HG02678 (cell line): Measurements from ENCODE around the gene PHF11.

Experiments used
- ATAC-seq: cut with Tn5 transposase; IDR thresholded peaks from one replicate; pipeline ENCODE4 v1.9.1; 2021; ENCODE audit warnings: mild to moderate bottlenecking, moderate library complexity; ENCODE audit not compliant: unreplicated experiment

PHF11 gene

DNA sequence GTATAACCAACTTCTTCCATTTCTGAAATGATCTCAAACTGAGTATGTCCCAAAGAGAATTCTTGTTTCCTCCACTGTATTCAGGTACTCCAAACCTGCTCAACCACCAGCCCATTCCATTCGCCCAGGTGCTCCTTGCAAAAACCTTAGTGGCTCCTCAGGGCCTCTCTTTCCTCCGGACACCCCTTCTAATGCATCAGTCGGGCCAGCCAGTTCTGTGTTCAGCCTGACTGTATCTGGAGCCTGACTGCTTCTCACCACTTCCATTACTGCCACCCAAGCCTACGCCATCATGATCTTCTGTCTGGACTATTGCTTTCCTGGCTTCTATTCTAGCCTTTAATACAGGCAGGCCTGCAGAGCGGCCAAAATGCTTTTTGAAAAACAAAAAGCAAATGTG, 1.5 kb downstream of the PHF11 start:
- no peak for ATAC-seq

- ATAC-seq = no peak
These were observed 2.5 kb downstream of the PHF11 start for GRCh38 chr13:49498206-49498605.

- no peak for ATAC-seq
These were observed 4.3 kb downstream of the PHF11 start for GRCh38 chr13:49499889-49500660.

DNA sequence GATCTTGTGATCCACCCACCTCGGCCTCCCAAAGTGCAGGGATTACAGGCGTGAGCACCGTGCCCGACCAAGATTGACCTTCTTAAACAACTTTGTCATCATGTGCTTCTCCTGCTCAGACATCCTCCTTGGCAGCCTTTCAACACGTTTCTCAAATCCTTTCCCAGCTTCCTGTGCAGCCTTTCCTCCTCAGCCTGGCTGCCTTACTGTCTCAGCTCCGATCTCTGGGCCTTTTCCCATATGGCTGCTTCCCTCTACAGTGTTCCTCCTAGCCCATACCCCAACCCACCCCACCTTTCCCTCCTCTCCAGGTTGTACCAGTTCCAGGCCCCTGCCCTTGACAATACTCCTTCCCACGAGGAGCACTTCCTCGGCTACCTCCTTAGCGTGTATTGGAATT, 7.2 kb downstream of the PHF11 start:
- no peak for ATAC-seq

- no peak for ATAC-seq
These were observed 8.2 kb downstream of the PHF11 start for GRCh38 chr13:49503951-49504350.

GRCh38 chr13:49512578-49512977, 16.8 kb downstream of the PHF11 start:
- no peak for ATAC-seq

GRCh38 chr13:49516467-49516866, 20.7 kb downstream of the PHF11 start:
- ATAC-seq = no peak

GRCh38 chr13:49517461-49517860, 21.7 kb downstream of the PHF11 start:
- ATAC-seq = no peak

- no peak for ATAC-seq
These were observed 25.5 kb downstream of the PHF11 start for GRCh38 chr13:49521224-49521623.

DNA sequence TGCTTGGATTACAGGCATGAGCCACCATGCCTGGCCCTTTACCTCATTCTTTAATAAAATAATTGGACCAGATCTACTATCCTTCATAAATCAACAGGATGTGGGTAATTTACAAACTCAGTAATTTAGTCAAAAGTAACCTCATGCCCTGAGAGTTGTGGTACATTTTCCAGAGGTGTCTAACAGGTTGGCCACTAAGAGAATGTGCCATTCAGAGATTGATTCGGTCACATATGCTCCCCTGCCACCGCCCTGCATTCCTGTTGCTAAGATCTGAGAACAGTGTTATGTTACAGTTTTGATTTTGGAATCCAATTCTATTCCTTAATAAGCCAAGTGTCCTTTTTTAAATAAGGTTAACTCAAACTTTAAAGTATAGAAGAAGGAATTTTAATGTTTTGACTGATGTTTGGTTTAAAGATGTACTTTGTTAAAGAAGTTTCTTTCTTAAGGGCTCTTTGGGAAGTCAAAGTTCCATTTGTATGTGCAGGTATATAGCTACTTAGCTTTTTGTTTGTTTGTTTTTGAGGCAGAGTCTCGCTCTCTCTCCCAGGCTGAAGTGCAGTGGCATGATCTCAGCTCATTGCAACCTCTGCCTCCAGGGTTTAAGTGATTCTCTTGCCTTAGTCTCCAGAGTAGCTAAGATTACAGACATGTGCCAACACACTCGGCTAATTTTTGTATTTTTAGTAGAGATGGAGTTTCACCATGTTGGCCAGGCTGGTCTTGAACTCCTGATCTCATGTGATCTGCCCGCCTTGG, 29.2 kb downstream of the PHF11 start:
- ATAC-seq = no peak

- no peak for ATAC-seq
These were observed 31.4 kb downstream of the PHF11 start for GRCh38 chr13:49527123-49527522.

DNA sequence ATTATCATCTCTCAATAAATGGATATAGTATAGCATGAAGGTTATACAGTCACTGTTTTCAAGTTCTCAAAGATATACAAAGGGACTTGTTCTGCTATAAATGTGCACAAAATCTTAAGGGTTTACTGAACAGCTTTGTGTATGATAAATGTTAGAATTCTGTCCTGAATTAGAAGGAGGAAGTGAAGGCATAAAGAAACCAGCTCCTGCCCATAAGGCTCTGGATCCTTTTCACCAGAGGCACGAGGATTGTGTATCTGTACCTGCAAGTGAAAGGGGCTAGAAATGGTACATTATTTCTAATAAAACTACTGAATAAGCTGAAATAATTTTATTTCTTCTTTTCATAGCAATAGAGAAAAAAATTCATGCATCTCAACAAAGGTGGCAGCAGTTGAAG, 32.4 kb downstream of the PHF11 start:
- ATAC-seq = no peak

DNA sequence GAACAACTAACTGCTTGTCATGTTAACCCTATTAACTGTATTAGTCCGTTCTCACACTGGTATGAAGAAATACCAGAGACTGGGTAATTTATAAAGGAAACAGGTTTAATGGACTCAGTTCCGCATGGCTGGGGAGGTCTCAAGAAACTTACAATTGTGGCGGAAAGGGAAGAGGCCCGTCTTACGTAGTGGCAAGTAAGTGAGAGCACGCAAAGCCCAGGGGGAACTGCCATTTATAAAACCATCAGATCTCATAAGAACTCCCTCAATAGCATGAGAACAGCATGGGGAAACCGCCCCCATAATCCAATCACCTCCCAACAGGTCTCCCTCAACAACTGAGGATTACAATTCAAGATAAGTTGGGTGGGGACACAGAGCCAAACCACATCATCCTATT, 34.7 kb downstream of the PHF11 start:
- no peak for ATAC-seq

DNA sequence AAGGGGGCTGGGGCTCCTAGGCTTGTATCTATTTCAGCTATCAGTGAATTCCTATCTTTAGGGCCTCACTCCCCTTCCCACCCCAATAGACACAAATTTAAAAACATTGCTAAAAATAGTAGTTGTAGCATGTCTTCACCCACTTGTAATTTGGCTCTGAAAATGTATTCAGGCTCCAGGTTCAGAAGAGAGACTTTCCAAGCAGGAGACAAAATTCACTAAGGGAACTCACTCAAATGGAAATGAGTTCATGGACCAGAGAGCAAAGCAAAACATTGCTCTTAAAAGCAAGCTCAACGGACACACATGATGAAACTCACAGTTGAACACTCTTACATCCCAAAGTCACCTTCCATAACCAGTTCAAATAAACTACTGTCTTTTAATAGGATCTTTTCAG, 36.8 kb downstream of the PHF11 start:
- ATAC-seq = no peak

DNA sequence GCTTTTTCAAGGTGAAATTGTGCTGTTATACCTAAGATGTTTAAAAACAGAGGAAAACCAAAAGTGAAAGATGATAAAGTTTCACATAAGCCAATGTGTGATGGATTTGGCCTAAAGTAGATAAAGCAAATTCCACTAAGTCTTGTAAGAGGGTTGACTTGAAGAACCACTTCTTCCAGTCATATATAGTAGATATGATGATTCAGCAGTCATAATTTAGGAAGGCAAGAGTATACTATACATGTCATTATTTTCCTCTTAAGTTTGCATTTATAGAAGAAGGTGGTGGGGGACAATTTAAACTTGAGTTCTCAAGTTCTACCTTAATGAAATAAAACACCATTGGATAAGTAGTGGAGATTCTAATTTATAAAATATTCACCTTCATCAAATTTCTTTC, 37.3 kb downstream of the PHF11 start:
- ATAC-seq = no peak

GRCh38 chr13:49533591-49534269, 38.0 kb downstream of the PHF11 start:
- no peak for ATAC-seq

DNA sequence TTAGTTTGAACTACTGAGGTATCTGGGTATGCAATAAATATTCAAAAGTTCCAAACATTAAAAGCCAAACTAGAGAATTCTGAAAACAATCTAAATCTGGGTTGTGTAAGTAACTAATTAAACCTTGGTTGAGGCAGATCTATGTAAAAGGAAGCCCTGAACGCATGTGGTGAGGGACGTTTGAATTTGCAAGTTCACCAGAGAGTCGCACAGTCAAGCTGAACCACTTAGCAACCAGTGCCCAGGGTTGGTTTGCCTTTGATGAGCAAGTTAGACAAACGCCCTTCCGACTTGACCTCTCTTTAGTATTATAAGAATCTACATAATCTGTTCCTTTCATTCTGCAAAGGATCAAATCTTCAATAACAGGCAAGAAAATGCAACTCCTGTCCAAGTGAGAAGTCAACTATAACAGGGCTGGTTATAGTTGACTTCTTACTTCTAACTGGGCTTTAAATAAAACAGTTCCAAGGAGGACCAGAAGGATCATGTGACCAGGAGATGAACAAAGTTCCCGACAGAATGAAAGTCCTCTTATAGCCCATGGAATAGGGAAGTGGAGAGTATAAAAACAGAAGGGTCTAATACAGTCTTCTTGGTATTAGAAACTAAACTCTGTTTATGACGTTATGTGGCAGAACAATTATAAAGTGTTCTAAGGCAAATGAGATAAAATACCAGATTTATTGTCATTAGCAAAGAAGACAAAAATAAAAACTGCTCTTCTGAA, 40.6 kb downstream of the PHF11 start:
- ATAC-seq = peak; percentile 59

GRCh38 chr13:49538404-49538803, 42.7 kb downstream of the PHF11 start:
- ATAC-seq = no peak

GRCh38 chr13:49539313-49539712, 43.6 kb downstream of the PHF11 start:
- ATAC-seq = no peak

DNA sequence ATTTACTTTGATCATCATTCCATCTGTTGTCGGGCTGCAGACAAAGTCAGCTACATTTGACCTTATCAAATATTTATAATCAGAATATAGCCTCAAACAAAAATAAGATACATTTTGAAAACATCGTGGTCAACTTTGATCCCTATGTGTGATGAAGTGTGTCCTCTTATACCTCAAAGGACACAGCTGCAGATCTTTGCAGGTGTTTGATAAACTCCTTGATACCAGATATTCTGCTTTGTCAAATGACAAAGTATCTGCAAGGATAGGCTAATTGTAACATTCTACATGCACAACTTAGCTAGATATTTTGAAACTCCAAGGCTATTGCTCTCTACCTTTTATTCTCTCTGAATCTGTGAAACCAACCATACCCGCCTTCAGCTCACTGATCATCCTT, 44.0 kb downstream of the PHF11 start:
- ATAC-seq = no peak

- no peak for ATAC-seq
These were observed 44.8 kb downstream of the PHF11 start for GRCh38 chr13:49540552-49540951.
